CD4-positive, alpha-beta memory T cell (primary cell): ENCODE data around the gene NID1. TPM values are rescaled to one million over a fixed set of nuclear protein-coding genes. Genes with fewer than 3 reads are reported as not detected.

ENCODE experiments used
- CTCF ChIA-PET: fragments of 350-600 bp; sonication (Branson Sonifier 250); formaldehyde crosslinking; loops from one replicate; lab custom pipeline; 2021; ENCODE audit warnings: inconsistent platforms; ENCODE audit not compliant: partially characterized antibody; lab: Charles Lee
- POLR2A ChIA-PET: fragments of 350-600 bp; sonication (Branson Sonifier 250); formaldehyde crosslinking; loops from one replicate; lab custom pipeline; 2021; ENCODE audit not compliant: partially characterized antibody; lab: Charles Lee
- DNase-seq, 5 donors: peaks; one replicate each; pipeline versions ENCODE4 v3.0.0 to v3.0.0-alpha.2; 2020 to 2022; ENCODE audit warnings: mixed read lengths in 1 of 5
- H3K27ac ChIP-seq: one replicate; pipeline ENCODE4 v1.7.0; 2013; ENCODE audit warnings: low read depth, low read length
- H3K27me3 ChIP-seq: 2 replicates; pipeline ENCODE4 v1.7.0; 2013; ENCODE audit warnings: mild to moderate bottlenecking, low read length, moderate library complexity; ENCODE audit not compliant: insufficient read depth
- H3K36me3 ChIP-seq: 2 replicates; pipeline ENCODE4 v1.7.0; 2013; ENCODE audit warnings: mild to moderate bottlenecking, low read length, moderate library complexity; ENCODE audit not compliant: insufficient read depth
- H3K4me1 ChIP-seq: 2 replicates; pipeline ENCODE4 v1.7.0; 2013; ENCODE audit warnings: mild to moderate bottlenecking, low read length, moderate library complexity; ENCODE audit not compliant: insufficient read depth
- H3K4me3 ChIP-seq, 2 donors: one replicate each; pipeline ENCODE4 v1.7.0; 2013; ENCODE audit warnings: low read length in 2 of 2, mild to moderate bottlenecking in 1 of 2
- H3K9me3 ChIP-seq, 2 donors: one replicate each; pipeline ENCODE4 v1.7.0; 2013; ENCODE audit warnings: low read length in 2 of 2, control low read depth in 1 of 2; ENCODE audit not compliant: control insufficient read depth in 1 of 2
- H3K27ac Mint-ChIP-seq, 7 donors: one replicate each; pipeline ENCODE4 v1.8.0; 2020 to 2021; ENCODE audit warnings: mixed read lengths in 7 of 7, mild to moderate bottlenecking in 6 of 7, inconsistent platforms in 3 of 7, moderate library complexity in 3 of 7
- H3K27me3 Mint-ChIP-seq, 2 donors: one replicate each; pipeline ENCODE4 v1.8.0; 2020 to 2021; ENCODE audit warnings: mixed read lengths in 2 of 2
- H3K36me3 Mint-ChIP-seq, 2 donors: one replicate each; pipeline ENCODE4 v1.8.0; 2020 to 2021; ENCODE audit warnings: mixed read lengths in 2 of 2, inconsistent platforms in 1 of 2, mild to moderate bottlenecking in 1 of 2
- H3K4me1 Mint-ChIP-seq, 4 donors: one replicate each; pipeline ENCODE4 v1.8.0; 2020 to 2021; ENCODE audit warnings: mixed read lengths in 4 of 4, mild to moderate bottlenecking in 1 of 4
- H3K4me3 Mint-ChIP-seq, 8 donors: one replicate each; pipeline ENCODE4 v1.8.0; 2020 to 2021; ENCODE audit warnings: mixed read lengths in 8 of 8, mild to moderate bottlenecking in 7 of 8, moderate library complexity in 6 of 8, inconsistent platforms in 3 of 8
- H3K9me3 Mint-ChIP-seq, 8 donors: one replicate each; pipeline ENCODE4 v1.8.0; 2020 to 2021; ENCODE audit warnings: mixed read lengths in 8 of 8, mild to moderate bottlenecking in 5 of 8, inconsistent platforms in 3 of 8, moderate library complexity in 1 of 8
- intact Hi-C: fragments of 100-400 bp; cut with micrococcal nuclease; formaldehyde crosslinking; loops from one replicate; pipeline ENCODE4 v1.15.1; 2023
- polyA plus RNA-seq, 2 donors: library from polyadenylated mRNA; unstranded; fragments of 300-500 nt; fragmentation: Illumina TruSeq; gene quantifications; one replicate each; pipeline ENCODE4 v1.2.3, GENCODE V29; 2021
- total RNA-seq, 2 experiments: library from RNA; stranded (reverse); gene quantifications; one replicate each; pipeline ENCODE4 v1.2.3, GENCODE V29; 2021

Gene NID1
- total and polyA plus RNA-seq, 4 experiments from 2014 or later = 0.08 to 0.17 TPM; not detected in 2

DNA sequence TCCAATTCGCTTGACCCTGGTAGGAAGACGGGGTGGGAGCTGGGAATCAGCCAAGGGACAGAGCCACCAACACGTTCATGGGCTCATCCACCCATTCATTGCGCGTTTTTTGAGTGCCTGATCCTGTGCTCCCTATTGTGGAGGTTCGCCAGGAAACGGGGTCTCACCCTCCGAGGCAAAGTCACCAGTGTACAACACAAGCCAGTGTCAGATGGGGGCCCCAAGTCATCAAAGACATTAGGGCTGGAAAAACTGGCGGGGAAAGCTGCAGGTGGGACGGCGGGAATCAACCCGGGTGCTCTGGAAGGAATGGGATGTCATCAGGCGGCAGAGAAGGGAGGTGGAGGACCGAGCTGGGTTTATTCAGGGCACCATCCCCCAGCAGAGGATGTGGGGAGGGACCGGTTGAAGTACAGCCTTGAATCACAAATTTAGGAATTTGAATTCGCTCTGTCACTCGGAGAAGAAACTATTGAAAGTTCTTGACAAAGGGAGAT lies 667 bp upstream of the NID1 start:
- H3K4me3 ChIP-seq = peak overlapping the region in 1 of 2 donors; percentile 44
- H3K9me3 ChIP-seq = no peaks in the 10 kb centered on the region
- no peaks in the 10 kb centered on the region for H3K36me3 ChIP-seq
- H3K4me1 Mint-ChIP-seq = peaks cover 16 to 29% (median 23%) of the 10 kb centered on the region in 4 donors
- H3K27ac ChIP-seq = no peak overlapping the region
- ChIA-PET CTCF (interaction anchor here (1.1 kb wide), 1 partner anchor 60 kb away, joined by 5 read pairs; no protein-coding TSS in a partner anchor), POLR2A (interaction anchor here (1.2 kb wide), 1 partner anchor 13 kb away, joined by 3 read pairs; no protein-coding TSS in a partner anchor)
- no peaks in the 10 kb centered on the region for H3K36me3 Mint-ChIP-seq
- peak overlapping the region; percentile 53 to 76 (median 68) for H3K4me3 Mint-ChIP-seq
- peaks cover 30% of the 10 kb centered on the region for H3K4me1 ChIP-seq
- peaks cover 11% of the 10 kb centered on the region for H3K27me3 ChIP-seq
- peak overlapping the region in 2 of 7 donors; percentile 47 to 48 for H3K27ac Mint-ChIP-seq
- H3K9me3 Mint-ChIP-seq = peaks cover 0 to under 1% (median 0%) of the 10 kb centered on the region in 8 donors
- intact Hi-C loops = loop anchor here (10.0 kb wide), 1 partner anchor 71 kb away; no protein-coding TSS in a partner anchor
- H3K27me3 Mint-ChIP-seq = peaks cover 16 to 22% of the 10 kb centered on the region in 2 donors
- no peak for DNase-seq

DNA sequence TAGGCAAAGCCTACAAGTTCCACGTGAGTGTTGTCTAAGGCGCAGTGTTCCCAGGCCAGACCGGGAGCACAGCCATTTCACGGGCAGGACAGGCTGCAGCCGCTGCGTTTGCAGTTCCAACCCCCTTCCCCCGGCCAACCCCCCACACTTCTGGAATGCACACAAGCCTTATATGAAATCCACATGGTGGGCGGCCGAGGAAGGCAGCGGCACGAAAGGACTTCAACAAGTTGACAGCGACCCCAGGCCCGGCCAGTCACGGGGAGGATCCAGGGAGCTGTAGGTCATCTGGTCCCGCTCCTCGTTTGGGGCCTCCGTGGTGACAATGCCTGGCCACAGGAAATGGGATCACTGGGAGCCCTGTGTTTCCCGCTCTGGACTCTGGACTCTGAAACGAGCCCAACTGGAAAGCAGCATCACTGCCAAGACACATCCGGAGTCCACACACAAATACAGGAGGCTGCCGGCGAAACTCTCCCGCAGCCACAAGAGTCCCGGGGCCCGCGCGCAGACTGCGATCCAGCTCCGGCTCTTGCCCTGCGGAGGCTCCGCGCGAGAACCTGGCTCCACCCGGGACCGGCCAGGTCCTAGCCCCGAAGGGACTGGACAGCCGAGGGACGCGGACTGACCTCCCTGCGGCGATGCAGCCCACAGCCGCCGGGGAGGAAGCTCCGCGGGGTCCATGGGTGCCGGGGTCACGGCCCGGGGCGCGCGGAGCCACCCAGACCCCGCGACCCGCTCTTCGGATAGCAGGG lies 794 bp downstream of the NID1 start:
- peak in 1 of 5 donors; percentile 18 for DNase-seq
- H3K27ac Mint-ChIP-seq = no peak overlapping the region
- H3K27me3 Mint-ChIP-seq = peaks cover 16 to 19% of the 10 kb centered on the region in 2 donors
- Histone ChIP-seq H3K4me3 (peak overlapping the region in 1 of 2 donors; percentile 44), H3K36me3 (no peaks in the 10 kb centered on the region), H3K9me3 (no peaks in the 10 kb centered on the region), H3K4me1 (peaks cover 30% of the 10 kb centered on the region), H3K27me3 (peaks cover 11% of the 10 kb centered on the region), H3K27ac (no peak overlapping the region)
- peaks cover 16 to 29% (median 23%) of the 10 kb centered on the region in 4 donors for H3K4me1 Mint-ChIP-seq
- intact Hi-C loops = loop anchor here (10.0 kb wide), 1 partner anchor 69 kb away; no protein-coding TSS in a partner anchor
- peak overlapping the region; percentile 17 to 74 (median 58) for H3K4me3 Mint-ChIP-seq
- H3K36me3 Mint-ChIP-seq = no peaks in the 10 kb centered on the region
- POLR2A ChIA-PET = interaction anchor here (0.8 kb wide), 1 partner anchor 65 kb away, joined by 5 read pairs; no protein-coding TSS in a partner anchor
- CTCF ChIA-PET = interaction anchor here (1.0 kb wide), 1 partner anchor 92 kb away, joined by 5 read pairs; no protein-coding TSS in a partner anchor
- H3K9me3 Mint-ChIP-seq = no peaks in the 10 kb centered on the region

GRCh38 chr1:236063551-236063918 lies 1.4 kb downstream of the NID1 start:
- intact Hi-C loops = loop anchor here (10.0 kb wide), 1 partner anchor 69 kb away; no protein-coding TSS in a partner anchor
- Histone ChIP-seq H3K36me3 (no peaks in the 10 kb centered on the region), H3K9me3 (no peaks in the 10 kb centered on the region), H3K27ac (no peak overlapping the region), H3K4me3 (no peak overlapping the region), H3K4me1 (peaks cover 31% of the 10 kb centered on the region), H3K27me3 (peaks cover 11% of the 10 kb centered on the region)
- Mint-ChIP-seq H3K27me3 (peaks cover 16 to 19% of the 10 kb centered on the region in 2 donors), H3K4me1 (peaks cover 18 to 32% (median 26%) of the 10 kb centered on the region in 4 donors), H3K4me3 (peak overlapping the region; percentile 17 to 74 (median 58)), H3K27ac (no peak overlapping the region), H3K36me3 (no peaks in the 10 kb centered on the region), H3K9me3 (no peaks in the 10 kb centered on the region)
- ChIA-PET POLR2A (no interaction called here), CTCF (no interaction called here)
- no peak for DNase-seq

DNA sequence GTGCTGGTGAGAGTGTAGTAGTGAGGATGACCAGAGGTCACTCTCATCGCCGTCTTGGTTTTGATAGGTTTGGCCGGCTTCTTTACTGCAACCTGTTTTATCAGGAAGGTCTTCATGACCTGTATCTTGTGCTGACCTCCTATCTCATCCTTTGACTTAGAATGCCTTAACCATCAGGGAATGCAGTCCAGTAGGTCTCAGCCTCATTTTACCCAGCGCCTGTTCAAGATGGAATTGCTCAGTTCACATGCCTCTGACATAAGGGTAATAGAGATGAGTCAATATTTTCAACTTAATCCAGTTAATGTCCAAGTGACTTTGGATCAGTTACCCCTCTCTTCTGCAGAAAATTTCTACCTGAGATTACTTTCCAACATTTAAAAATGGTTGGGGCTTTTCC lies 4.6 kb downstream of the NID1 start:
- POLR2A ChIA-PET = no interaction called here

GRCh38 chr1:236059011-236059410 lies 5.9 kb downstream of the NID1 start:
- no peak overlapping the region for H3K27ac ChIP-seq
- H3K27me3 ChIP-seq = peaks cover 3% of the 10 kb centered on the region
- Mint-ChIP-seq H3K4me3 (no peak overlapping the region), H3K4me1 (peaks cover 6 to 14% (median 7%) of the 10 kb centered on the region in 4 donors), H3K27ac (no peak overlapping the region), H3K36me3 (no peaks in the 10 kb centered on the region), H3K27me3 (peaks cover 9 to 11% of the 10 kb centered on the region in 2 donors), H3K9me3 (no peaks in the 10 kb centered on the region)
- POLR2A ChIA-PET = no interaction called here
- no peaks in the 10 kb centered on the region for H3K9me3 ChIP-seq
- no peak for DNase-seq
- peaks cover 10% of the 10 kb centered on the region for H3K4me1 ChIP-seq
- H3K36me3 ChIP-seq = no peaks in the 10 kb centered on the region
- intact Hi-C loops = no loop called here
- H3K4me3 ChIP-seq = no peak overlapping the region
- CTCF ChIA-PET = no interaction called here

More for the DNA sequence above, 4.6 kb downstream of the NID1 start:
- Mint-ChIP-seq H3K9me3 (no peaks in the 10 kb centered on the region), H3K27me3 (peaks cover 9 to 12% of the 10 kb centered on the region in 2 donors), H3K4me1 (peaks cover 6 to 15% (median 8%) of the 10 kb centered on the region in 4 donors), H3K27ac (no peak overlapping the region), H3K4me3 (no peak overlapping the region), H3K36me3 (no peaks in the 10 kb centered on the region)
- Histone ChIP-seq H3K27ac (no peak overlapping the region), H3K4me1 (peaks cover 15% of the 10 kb centered on the region), H3K4me3 (no peak overlapping the region), H3K27me3 (peaks cover 7% of the 10 kb centered on the region), H3K9me3 (no peaks in the 10 kb centered on the region), H3K36me3 (no peaks in the 10 kb centered on the region)
- intact Hi-C loops = loop anchor here (10.0 kb wide), 1 partner anchor 65 kb away; no protein-coding TSS in a partner anchor
- DNase-seq = no peak
- CTCF ChIA-PET = no interaction called here

- Histone ChIP-seq H3K4me3 (no peak overlapping the region), H3K9me3 (no peaks in the 10 kb centered on the region), H3K27ac (no peak overlapping the region), H3K27me3 (no peaks in the 10 kb centered on the region), H3K4me1 (peaks cover 6% of the 10 kb centered on the region), H3K36me3 (no peaks in the 10 kb centered on the region)
- ChIA-PET POLR2A (no interaction called here), CTCF (interaction anchor here (1.2 kb wide), 1 partner anchor 76 kb away, joined by 3 read pairs; no protein-coding TSS in a partner anchor)
- no peak overlapping the region for H3K4me3 Mint-ChIP-seq
- H3K4me1 Mint-ChIP-seq = peaks cover 6 to 8% (median 7%) of the 10 kb centered on the region in 4 donors
- peaks cover 0 to 2% (median 0%) of the 10 kb centered on the region in 8 donors for H3K9me3 Mint-ChIP-seq
- peaks cover 8 to 9% of the 10 kb centered on the region in 2 donors for H3K27me3 Mint-ChIP-seq
- no peak overlapping the region for H3K27ac Mint-ChIP-seq
- H3K36me3 Mint-ChIP-seq = no peaks in the 10 kb centered on the region
- DNase-seq = no peak
- intact Hi-C loops = no loop called here
Measured at GRCh38 chr1:236058141-236058934, 6.6 kb downstream of the NID1 start.
